Activated B cell treated with CpG ODN at 0.5 μM for 24 hours (primary cell): Measurements from ENCODE around the gene ITPKB. TPM values are rescaled to one million over a fixed set of nuclear protein-coding genes. Genes with fewer than 3 reads are reported as not detected.

Experiments
- ATAC-seq: fragments of 200-7000 bp; cut with Tn5 transposase; one replicate; pipeline ENCODE4 v1.10.0; 2021; ENCODE audit warnings: low read depth, mild to moderate bottlenecking, moderate library complexity
- CTCF ChIA-PET: fragments of 350-600 bp; sonication (Branson Sonifier 250); formaldehyde crosslinking; loops from one replicate; lab custom pipeline; 2021; ENCODE audit warnings: antibody characterized with exemption; lab: Charles Lee
- POLR2A ChIA-PET: fragments of 350-600 bp; sonication (Branson Sonifier 250); formaldehyde crosslinking; loops from one replicate; lab custom pipeline; 2021; ENCODE audit warnings: antibody characterized with exemption; lab: Charles Lee
- DNase-seq: peaks from one replicate; pipeline ENCODE4 v3.0.0; 2022
- H3K27ac Mint-ChIP-seq: one replicate; pipeline ENCODE4 v1.8.0; 2020; ENCODE audit warnings: mixed read lengths
- H3K27me3 Mint-ChIP-seq: one replicate; pipeline ENCODE4 v1.8.0; 2021; ENCODE audit warnings: mixed read lengths
- H3K36me3 Mint-ChIP-seq: one replicate; pipeline ENCODE4 v1.8.0; 2021; ENCODE audit warnings: low read depth, mixed read lengths
- H3K4me1 Mint-ChIP-seq: one replicate; pipeline ENCODE4 v1.8.0; 2021; ENCODE audit warnings: mixed read lengths
- H3K4me3 Mint-ChIP-seq: one replicate; pipeline ENCODE4 v1.8.0; 2020; ENCODE audit warnings: mild to moderate bottlenecking, mixed read lengths
- H3K9me3 Mint-ChIP-seq: one replicate; pipeline ENCODE4 v1.8.0; 2020; ENCODE audit warnings: mixed read lengths
- CTCF ChIP-seq: fragments of 200-600 bp; IDR thresholded peaks from one replicate; pipeline ENCODE4 v1.8.0; 2022; ENCODE audit warnings: antibody characterized with exemption, mild to moderate bottlenecking
- intact Hi-C: fragments of 100-400 bp; cut with micrococcal nuclease; formaldehyde crosslinking; loops from one replicate; pipeline ENCODE4 v1.15.1; 2024
- total RNA-seq: library from RNA; stranded (reverse); gene quantifications from 2 replicates; pipeline ENCODE4 v1.2.3, GENCODE V29; 2022

The ITPKB gene
- total RNA-seq, 1 donor from 2014 or later: 97.3 TPM

GRCh38 chr1:226784081-226785049, 45.3 kb upstream of the ITPKB start:
- peaks cover 8% of the 10 kb centered on the region for H3K4me1 Mint-ChIP-seq
- ChIA-PET CTCF (no interaction called here), POLR2A (no interaction called here)
- H3K27ac Mint-ChIP-seq: no peak overlapping the region
- intact Hi-C loops: no loop called here
- no peak for TF ChIP-seq CTCF
- H3K36me3 Mint-ChIP-seq: no peaks in the 10 kb centered on the region
- no peaks in the 10 kb centered on the region for H3K9me3 Mint-ChIP-seq
- DNase-seq (no peak), ATAC-seq (no peak)
- no peaks in the 10 kb centered on the region for H3K27me3 Mint-ChIP-seq
- no peak overlapping the region for H3K4me3 Mint-ChIP-seq

GRCh38 chr1:226782845-226783601, 43.9 kb upstream of the ITPKB start:
- ChIA-PET POLR2A (interaction anchor here (0.5 to 0.6 kb wide), 2 partner anchors 17 to 57 kb away, joined by 3 to 6 read pairs; no protein-coding TSS in a partner anchor), CTCF (no interaction called here)
- no peak for TF ChIP-seq CTCF
- H3K4me1 Mint-ChIP-seq: peaks cover 4% of the 10 kb centered on the region
- H3K27me3 Mint-ChIP-seq: no peaks in the 10 kb centered on the region
- H3K9me3 Mint-ChIP-seq: no peaks in the 10 kb centered on the region
- intact Hi-C loops: no loop called here
- H3K36me3 Mint-ChIP-seq: no peaks in the 10 kb centered on the region
- H3K4me3 Mint-ChIP-seq: no peak overlapping the region
- no peak for DNase-seq
- no peak overlapping the region for H3K27ac Mint-ChIP-seq
- no peak for ATAC-seq

- H3K36me3 Mint-ChIP-seq: no peaks in the 10 kb centered on the region
- intact Hi-C loops: no loop called here
Observed at GRCh38 chr1:226781937-226782609, 43.0 kb upstream of the ITPKB start.

GRCh38 chr1:226779561-226779960, 40.5 kb upstream of the ITPKB start:
- no peaks in the 10 kb centered on the region for H3K27me3 Mint-ChIP-seq
- POLR2A ChIA-PET: no interaction called here
- CTCF ChIA-PET: no interaction called here
- no peaks in the 10 kb centered on the region for H3K4me1 Mint-ChIP-seq
- no peak overlapping the region for H3K4me3 Mint-ChIP-seq
- no peak for ATAC-seq
- intact Hi-C loops: no loop called here
- no peak for DNase-seq
- H3K9me3 Mint-ChIP-seq: no peaks in the 10 kb centered on the region
- H3K36me3 Mint-ChIP-seq: no peaks in the 10 kb centered on the region
- no peak for TF ChIP-seq CTCF
- no peak overlapping the region for H3K27ac Mint-ChIP-seq

More at GRCh38 chr1:226781937-226782609, 43.0 kb upstream of the ITPKB start:
- no peaks in the 10 kb centered on the region for H3K9me3 Mint-ChIP-seq
- DNase-seq (no peak), ATAC-seq (no peak)
- no peak overlapping the region for H3K4me3 Mint-ChIP-seq
- no peaks in the 10 kb centered on the region for H3K27me3 Mint-ChIP-seq
- ChIA-PET CTCF (no interaction called here), POLR2A (interaction anchor here (0.6 kb wide), 1 partner anchor 16 kb away, joined by 3 read pairs; no protein-coding TSS in a partner anchor)
- H3K27ac Mint-ChIP-seq: no peak overlapping the region
- no peak for TF ChIP-seq CTCF
- peaks cover 4% of the 10 kb centered on the region for H3K4me1 Mint-ChIP-seq
